GM23338 (cell line): ENCODE data around the gene IL23R. TPM values are rescaled to one million over a fixed set of nuclear protein-coding genes. Genes with fewer than 3 reads are reported as not detected.

Experiments
- ATAC-seq: fragments of 200-7000 bp; cut with Tn5 transposase; 3 replicates; pipeline ENCODE4 v1.9.1; 2020
- DNase-seq: peaks from one replicate; pipeline ENCODE4 v3.0.0-alpha.2; 2015; ENCODE audit warnings: low spot score
- H2AFZ ChIP-seq: fragments of 200-600 bp; sonication (generic); 2 replicates; pipeline ENCODE4 v1.8.0; 2016; ENCODE audit warnings: antibody characterized with exemption, mild to moderate bottlenecking, moderate library complexity
- H3F3A ChIP-seq: fragments of 200-600 bp; sonication (generic); replicated peaks from 2 replicates; pipeline ENCODE4 v1.8.0; 2017; ENCODE audit warnings: antibody characterized with exemption, mixed run types, low read depth
- H3K27ac ChIP-seq: fragments of 200-600 bp; sonication (generic); 2 replicates; pipeline ENCODE4 v1.6.1; 2016; ENCODE audit warnings: low read depth
- H3K27me3 ChIP-seq: fragments of 200-600 bp; sonication (generic); 2 replicates; pipeline ENCODE4 v1.8.0; 2016; ENCODE audit warnings: mild to moderate bottlenecking, mixed run types, moderate library complexity; ENCODE audit not compliant: insufficient read depth
- H3K36me3 ChIP-seq: fragments of 200-600 bp; sonication (generic); 2 replicates; pipeline ENCODE4 v1.8.0; 2016; ENCODE audit warnings: mild to moderate bottlenecking; ENCODE audit not compliant: insufficient read depth
- H3K4me1 ChIP-seq: fragments of 200-600 bp; sonication (generic); 2 replicates; pipeline ENCODE4 v1.8.0; 2016; ENCODE audit warnings: mild to moderate bottlenecking, moderate library complexity; ENCODE audit not compliant: insufficient read depth
- H3K4me2 ChIP-seq: fragments of 200-600 bp; sonication (generic); 2 replicates; pipeline ENCODE4 v1.7.1; 2017; ENCODE audit warnings: mixed run types
- H3K4me3 ChIP-seq: fragments of 200-600 bp; sonication (generic); 2 replicates; pipeline ENCODE4 v1.6.1; 2016; ENCODE audit warnings: mixed run types
- H3K79me2 ChIP-seq: fragments of 200-600 bp; sonication (generic); replicated peaks from 2 replicates; pipeline ENCODE4 v1.8.0; 2017; ENCODE audit warnings: mild to moderate bottlenecking; ENCODE audit not compliant: insufficient read depth
- H3K9me2 ChIP-seq: fragments of 200-600 bp; sonication (generic); 2 replicates; pipeline ENCODE4 v1.8.0; 2017; ENCODE audit not compliant: insufficient read depth
- H4K20me1 ChIP-seq: fragments of 200-600 bp; sonication (generic); replicated peaks from 2 replicates; pipeline ENCODE4 v1.8.0; 2017; ENCODE audit warnings: mild to moderate bottlenecking; ENCODE audit not compliant: insufficient read depth
- H3K27ac Mint-ChIP-seq: 2 replicates; pipeline ENCODE4 v1.8.0; 2020; ENCODE audit warnings: inconsistent platforms, mild to moderate bottlenecking, moderate library complexity, mixed read lengths
- H3K27me3 Mint-ChIP-seq: 3 replicates; pipeline ENCODE4 v1.8.0; 2022; ENCODE audit warnings: low read depth, mild to moderate bottlenecking, moderate library complexity, mixed read lengths, inconsistent platforms; ENCODE audit not compliant: insufficient read depth, poor library complexity
- H3K36me3 Mint-ChIP-seq: 3 replicates; pipeline ENCODE4 v1.8.0; 2021; ENCODE audit warnings: low read depth, mild to moderate bottlenecking, inconsistent platforms, moderate library complexity, mixed read lengths
- H3K4me1 Mint-ChIP-seq: 3 replicates; pipeline ENCODE4 v1.8.0; 2020; ENCODE audit warnings: mild to moderate bottlenecking, inconsistent platforms, mixed read lengths
- H3K4me3 Mint-ChIP-seq: 3 replicates; pipeline ENCODE4 v1.8.0; 2021; ENCODE audit warnings: moderate library complexity, mild to moderate bottlenecking, inconsistent platforms, mixed read lengths
- H3K9me3 Mint-ChIP-seq: 3 replicates; pipeline ENCODE4 v1.8.0; 2020; ENCODE audit warnings: moderate library complexity, mild to moderate bottlenecking, inconsistent platforms, mixed read lengths
- CTCF ChIP-seq, 2 experiments: fragments of 200-600 bp in 1 of 2; sonication (generic) in 1 of 2; conservative IDR thresholded peaks; 2 replicates each; pipeline versions ENCODE4 v1.5.1 to v1.6.1; 2016 to 2017; ENCODE audit warnings: antibody characterized with exemption in 2 of 2, low read depth in 2 of 2, mild to moderate bottlenecking in 2 of 2, moderate library complexity in 1 of 2
- EZH2 ChIP-seq: fragments of 200-600 bp; sonication (generic); IDR thresholded peaks from one replicate; pipeline ENCODE4 v1.8.0; 2017; ENCODE audit warnings: antibody characterized with exemption, mild to moderate bottlenecking, low read depth; ENCODE audit not compliant: unreplicated experiment
- EZH2phosphoT487 ChIP-seq: fragments of 200-600 bp; sonication (generic); IDR thresholded peaks from one replicate; pipeline ENCODE4 v1.8.1; 2018; ENCODE audit warnings: antibody characterized with exemption; ENCODE audit not compliant: unreplicated experiment
- JUNB ChIP-seq: IDR thresholded peaks from one replicate; pipeline ENCODE4 v1.6.1; 2016; ENCODE audit warnings: antibody characterized with exemption; ENCODE audit not compliant: unreplicated experiment
- STAT1 ChIP-seq: IDR thresholded peaks from one replicate; pipeline ENCODE4 v1.6.1; 2016; ENCODE audit warnings: antibody characterized with exemption; ENCODE audit not compliant: unreplicated experiment
- polyA plus RNA-seq: library from polyadenylated mRNA; unstranded; fragments of >200 nt; fragmentation: Nextera tagmentation; extraction: Ambion mirVana; gene quantifications from 2 replicates; pipeline ENCODE4 v1.2.1, GENCODE V29; 2016
- total RNA-seq: library from RNA; depleted of rRNA; stranded (reverse); fragments of >200 nt; shearing (Covaris generic); gene quantifications from 2 replicates; pipeline ENCODE4 v1.2.3, GENCODE V29; 2014
- TF ChIP-seq, protein P1 (sequence below): IDR thresholded peaks from one replicate; pipeline ENCODE4 v1.6.1; 2018; ENCODE audit warnings: antibody characterized with exemption; ENCODE audit not compliant: unreplicated experiment
- TF ChIP-seq, protein P2 (sequence below): fragments of 250-450 bp; sonication (Bioruptor Pico); IDR thresholded peaks from 2 replicates; pipeline ENCODE4 v1.5.0; 2020; ENCODE audit warnings: mild to moderate bottlenecking, moderate library complexity

IL23R gene
- total and polyA plus RNA-seq, 2 experiments from 2014 or later: not detected

- no peak for TF ChIP-seq CTCF (conservative IDR thresholded peaks at IDR 0.05; ENCODE audit: low read depth in 2 of 2)
Observed at GRCh38 chr1:67193704-67194103, 27.4 kb downstream of the IL23R start (continued).

DNA sequence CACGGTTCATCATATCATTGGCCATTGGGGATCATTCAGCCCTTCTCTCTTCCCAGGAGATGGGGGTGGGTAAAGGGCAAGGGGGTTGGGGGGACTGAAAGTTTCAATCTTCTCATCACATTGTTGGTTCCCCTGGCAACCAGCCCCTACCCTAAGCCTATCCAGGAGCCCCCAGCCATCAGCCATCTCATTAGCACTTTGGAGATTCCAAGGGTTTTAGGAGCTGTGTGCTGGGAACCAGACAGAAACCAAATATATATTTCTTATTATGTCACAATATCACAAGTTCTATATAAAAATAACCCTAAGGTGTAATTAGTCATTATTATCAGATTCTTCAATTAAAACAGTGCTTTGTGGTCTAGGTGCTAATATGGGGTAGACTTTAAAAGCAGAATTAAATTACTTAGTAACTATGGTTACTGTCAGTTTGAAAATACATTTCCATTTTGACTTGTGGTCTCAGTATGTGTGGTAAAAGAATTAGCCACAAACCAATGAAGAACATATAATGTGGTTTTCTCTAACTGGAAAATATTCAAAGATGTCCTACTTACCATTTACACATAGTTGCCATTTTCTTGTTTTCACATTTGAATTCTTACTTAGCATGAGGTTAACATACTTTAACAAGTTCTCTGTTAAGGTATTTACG, 28.1 kb downstream of the IL23R start:
- Histone ChIP-seq H3K4me3 (no peak overlapping the region), H3K27ac (no peak overlapping the region), H3K9me2 (no peaks in the 10 kb centered on the region), H3K4me2 (no peak overlapping the region), H2AFZ (no peak overlapping the region), H4K20me1 (no peaks in the 10 kb centered on the region; the same call in 1 of the 2 replicates), H3K27me3 (no peaks in the 10 kb centered on the region), H3F3A (no peaks in the 10 kb centered on the region), H3K79me2 (no peaks in the 10 kb centered on the region), H3K36me3 (no peaks in the 10 kb centered on the region), H3K4me1 (no peaks in the 10 kb centered on the region)
- Mint-ChIP-seq H3K4me3 (no peak overlapping the region), H3K27me3 (peaks cover 6% of the 10 kb centered on the region), H3K27ac (no peak overlapping the region), H3K4me1 (no peaks in the 10 kb centered on the region), H3K9me3 (no peaks in the 10 kb centered on the region; the same call in 2 of the 3 replicates), H3K36me3 (no peaks in the 10 kb centered on the region)
- no peak for TF ChIP-seq STAT1
- no peak for TF ChIP-seq JUNB
- TF ChIP-seq, protein P1, sequence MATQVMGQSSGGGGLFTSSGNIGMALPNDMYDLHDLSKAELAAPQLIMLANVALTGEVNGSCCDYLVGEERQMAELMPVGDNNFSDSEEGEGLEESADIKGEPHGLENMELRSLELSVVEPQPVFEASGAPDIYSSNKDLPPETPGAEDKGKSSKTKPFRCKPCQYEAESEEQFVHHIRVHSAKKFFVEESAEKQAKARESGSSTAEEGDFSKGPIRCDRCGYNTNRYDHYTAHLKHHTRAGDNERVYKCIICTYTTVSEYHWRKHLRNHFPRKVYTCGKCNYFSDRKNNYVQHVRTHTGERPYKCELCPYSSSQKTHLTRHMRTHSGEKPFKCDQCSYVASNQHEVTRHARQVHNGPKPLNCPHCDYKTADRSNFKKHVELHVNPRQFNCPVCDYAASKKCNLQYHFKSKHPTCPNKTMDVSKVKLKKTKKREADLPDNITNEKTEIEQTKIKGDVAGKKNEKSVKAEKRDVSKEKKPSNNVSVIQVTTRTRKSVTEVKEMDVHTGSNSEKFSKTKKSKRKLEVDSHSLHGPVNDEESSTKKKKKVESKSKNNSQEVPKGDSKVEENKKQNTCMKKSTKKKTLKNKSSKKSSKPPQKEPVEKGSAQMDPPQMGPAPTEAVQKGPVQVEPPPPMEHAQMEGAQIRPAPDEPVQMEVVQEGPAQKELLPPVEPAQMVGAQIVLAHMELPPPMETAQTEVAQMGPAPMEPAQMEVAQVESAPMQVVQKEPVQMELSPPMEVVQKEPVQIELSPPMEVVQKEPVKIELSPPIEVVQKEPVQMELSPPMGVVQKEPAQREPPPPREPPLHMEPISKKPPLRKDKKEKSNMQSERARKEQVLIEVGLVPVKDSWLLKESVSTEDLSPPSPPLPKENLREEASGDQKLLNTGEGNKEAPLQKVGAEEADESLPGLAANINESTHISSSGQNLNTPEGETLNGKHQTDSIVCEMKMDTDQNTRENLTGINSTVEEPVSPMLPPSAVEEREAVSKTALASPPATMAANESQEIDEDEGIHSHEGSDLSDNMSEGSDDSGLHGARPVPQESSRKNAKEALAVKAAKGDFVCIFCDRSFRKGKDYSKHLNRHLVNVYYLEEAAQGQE: no peak
- no peak for TF ChIP-seq EZH2
- no peak for TF ChIP-seq EZH2phosphoT487
- no peak for DNase-seq
- ATAC-seq: no peak

DNA sequence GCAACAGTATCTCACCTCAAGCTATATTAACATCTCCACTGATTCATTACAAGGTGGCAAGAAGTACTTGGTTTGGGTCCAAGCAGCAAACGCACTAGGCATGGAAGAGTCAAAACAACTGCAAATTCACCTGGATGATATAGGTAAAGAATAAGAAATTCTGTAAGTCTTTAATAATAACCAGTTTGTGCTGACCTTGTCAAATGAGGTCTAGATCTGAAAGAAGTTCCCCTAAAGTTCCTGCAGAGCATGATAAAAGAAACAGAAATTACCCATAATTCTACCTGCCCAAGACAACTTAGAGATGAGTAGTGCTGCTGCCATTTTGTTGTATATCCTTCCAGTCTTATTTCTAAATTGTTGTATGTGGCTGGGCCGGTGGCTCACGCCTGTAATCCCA, 34.5 kb downstream of the IL23R start:
- TF ChIP-seq, protein P2, sequence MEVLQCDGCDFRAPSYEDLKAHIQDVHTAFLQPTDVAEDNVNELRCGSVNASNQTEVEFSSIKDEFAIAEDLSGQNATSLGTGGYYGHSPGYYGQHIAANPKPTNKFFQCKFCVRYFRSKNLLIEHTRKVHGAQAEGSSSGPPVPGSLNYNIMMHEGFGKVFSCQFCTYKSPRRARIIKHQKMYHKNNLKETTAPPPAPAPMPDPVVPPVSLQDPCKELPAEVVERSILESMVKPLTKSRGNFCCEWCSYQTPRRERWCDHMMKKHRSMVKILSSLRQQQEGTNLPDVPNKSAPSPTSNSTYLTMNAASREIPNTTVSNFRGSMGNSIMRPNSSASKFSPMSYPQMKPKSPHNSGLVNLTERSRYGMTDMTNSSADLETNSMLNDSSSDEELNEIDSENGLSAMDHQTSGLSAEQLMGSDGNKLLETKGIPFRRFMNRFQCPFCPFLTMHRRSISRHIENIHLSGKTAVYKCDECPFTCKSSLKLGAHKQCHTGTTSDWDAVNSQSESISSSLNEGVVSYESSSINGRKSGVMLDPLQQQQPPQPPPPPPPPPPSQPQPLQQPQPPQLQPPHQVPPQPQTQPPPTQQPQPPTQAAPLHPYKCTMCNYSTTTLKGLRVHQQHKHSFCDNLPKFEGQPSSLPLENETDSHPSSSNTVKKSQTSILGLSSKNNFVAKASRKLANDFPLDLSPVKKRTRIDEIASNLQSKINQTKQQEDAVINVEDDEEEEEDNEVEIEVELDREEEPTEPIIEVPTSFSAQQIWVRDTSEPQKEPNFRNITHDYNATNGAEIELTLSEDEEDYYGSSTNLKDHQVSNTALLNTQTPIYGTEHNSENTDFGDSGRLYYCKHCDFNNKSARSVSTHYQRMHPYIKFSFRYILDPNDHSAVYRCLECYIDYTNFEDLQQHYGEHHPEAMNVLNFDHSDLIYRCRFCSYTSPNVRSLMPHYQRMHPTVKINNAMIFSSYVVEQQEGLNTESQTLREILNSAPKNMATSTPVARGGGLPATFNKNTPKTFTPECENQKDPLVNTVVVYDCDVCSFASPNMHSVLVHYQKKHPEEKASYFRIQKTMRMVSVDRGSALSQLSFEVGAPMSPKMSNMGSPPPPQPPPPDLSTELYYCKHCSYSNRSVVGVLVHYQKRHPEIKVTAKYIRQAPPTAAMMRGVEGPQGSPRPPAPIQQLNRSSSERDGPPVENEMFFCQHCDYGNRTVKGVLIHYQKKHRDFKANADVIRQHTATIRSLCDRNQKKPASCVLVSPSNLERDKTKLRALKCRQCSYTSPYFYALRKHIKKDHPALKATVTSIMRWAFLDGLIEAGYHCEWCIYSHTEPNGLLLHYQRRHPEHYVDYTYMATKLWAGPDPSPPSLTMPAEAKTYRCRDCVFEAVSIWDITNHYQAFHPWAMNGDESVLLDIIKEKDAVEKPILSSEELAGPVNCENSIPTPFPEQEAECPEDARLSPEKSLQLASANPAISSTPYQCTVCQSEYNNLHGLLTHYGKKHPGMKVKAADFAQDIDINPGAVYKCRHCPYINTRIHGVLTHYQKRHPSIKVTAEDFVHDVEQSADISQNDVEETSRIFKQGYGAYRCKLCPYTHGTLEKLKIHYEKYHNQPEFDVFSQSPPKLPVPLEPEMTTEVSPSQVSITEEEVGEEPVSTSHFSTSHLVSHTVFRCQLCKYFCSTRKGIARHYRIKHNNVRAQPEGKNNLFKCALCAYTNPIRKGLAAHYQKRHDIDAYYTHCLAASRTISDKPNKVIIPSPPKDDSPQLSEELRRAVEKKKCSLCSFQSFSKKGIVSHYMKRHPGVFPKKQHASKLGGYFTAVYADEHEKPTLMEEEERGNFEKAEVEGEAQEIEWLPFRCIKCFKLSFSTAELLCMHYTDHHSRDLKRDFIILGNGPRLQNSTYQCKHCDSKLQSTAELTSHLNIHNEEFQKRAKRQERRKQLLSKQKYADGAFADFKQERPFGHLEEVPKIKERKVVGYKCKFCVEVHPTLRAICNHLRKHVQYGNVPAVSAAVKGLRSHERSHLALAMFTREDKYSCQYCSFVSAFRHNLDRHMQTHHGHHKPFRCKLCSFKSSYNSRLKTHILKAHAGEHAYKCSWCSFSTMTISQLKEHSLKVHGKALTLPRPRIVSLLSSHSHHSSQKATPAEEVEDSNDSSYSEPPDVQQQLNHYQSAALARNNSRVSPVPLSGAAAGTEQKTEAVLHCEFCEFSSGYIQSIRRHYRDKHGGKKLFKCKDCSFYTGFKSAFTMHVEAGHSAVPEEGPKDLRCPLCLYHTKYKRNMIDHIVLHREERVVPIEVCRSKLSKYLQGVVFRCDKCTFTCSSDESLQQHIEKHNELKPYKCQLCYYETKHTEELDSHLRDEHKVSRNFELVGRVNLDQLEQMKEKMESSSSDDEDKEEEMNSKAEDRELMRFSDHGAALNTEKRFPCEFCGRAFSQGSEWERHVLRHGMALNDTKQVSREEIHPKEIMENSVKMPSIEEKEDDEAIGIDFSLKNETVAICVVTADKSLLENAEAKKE (CRISPR knock-in tag): no peak
- Histone ChIP-seq H3K79me2 (no peaks in the 10 kb centered on the region), H3F3A (no peaks in the 10 kb centered on the region), H3K4me2 (no peak overlapping the region), H3K4me3 (no peak overlapping the region), H3K36me3 (no peaks in the 10 kb centered on the region), H3K4me1 (no peaks in the 10 kb centered on the region), H3K27ac (no peak overlapping the region), H3K9me2 (no peaks in the 10 kb centered on the region), H4K20me1 (no peaks in the 10 kb centered on the region), H3K27me3 (no peaks in the 10 kb centered on the region), H2AFZ (no peak overlapping the region)
- ATAC-seq (no peak), DNase-seq (no peak)
- Mint-ChIP-seq H3K36me3 (no peaks in the 10 kb centered on the region), H3K4me1 (no peaks in the 10 kb centered on the region), H3K27ac (no peak overlapping the region), H3K9me3 (no peaks in the 10 kb centered on the region; the same call in 2 of the 3 replicates), H3K27me3 (peaks cover 6% of the 10 kb centered on the region), H3K4me3 (no peak overlapping the region)
